ENCODE measurements around the gene DBNDD2. TPM values are rescaled to one million over a fixed set of nuclear protein-coding genes. Genes with fewer than 3 reads are reported as not detected.

Gene DBNDD2
- total RNA-seq, 6 experiments from 2014 or later, result 2.3 to 5.3 (median 3.3) TPM

GRCh38 chr20:45436732-45437485 lies 28.8 kb downstream of the DBNDD2 start:
- Histone ChIP-seq H3K4me3 (peak overlapping the region; percentile 50 to 62 (median 57)), H3K9me3 (no peaks in the 10 kb centered on the region), H3K27ac (peak overlapping the region; percentile 22 to 66 (median 52)), H3K27me3 (no peaks in the 10 kb centered on the region), H3K36me3 (no peaks in the 10 kb centered on the region), H3K4me1 (no peaks in the 10 kb centered on the region)
- ATAC-seq (peak; percentile 100), DNase-seq (peak; percentile 90 to 91 (median 90))
- TF ChIP-seq CTCF (IDR thresholded peaks at IDR 0.05), result peak; percentile 91 to 97 (median 96)
- no peak for TF ChIP-seq POLR2A (IDR thresholded peaks at IDR 0.05)
- intact Hi-C loops (cut with DNase I), result loop anchor here in 1 of 2 donors (5.0 kb wide), 1 partner anchor 120 kb away; no protein-coding TSS in a partner anchor
- WGBS (ENCODE audit: insufficient coverage, low coverage, low lambda C conversion rate, missing lambda C conversion rate), result 5% methylated on average over 24 of the region's 33 CpGs

GRCh38 chr20:45440424-45440823 lies 32.3 kb downstream of the DBNDD2 start:
- no peak overlapping the region for H3K4me3 ChIP-seq
- no peaks in the 10 kb centered on the region for H3K4me1 ChIP-seq
- H3K27ac ChIP-seq, result no peak overlapping the region
- 64% methylated on average over 3 of the region's 3 CpGs for WGBS (ENCODE audit: insufficient coverage, low coverage, low lambda C conversion rate, missing lambda C conversion rate)
- no peak for ATAC-seq
- H3K9me3 ChIP-seq, result no peaks in the 10 kb centered on the region
- intact Hi-C loops (cut with DNase I), result loop anchor here in 1 of 2 donors (5.0 to 10.0 kb wide), 2 partner anchors 66 to 123 kb away; partner anchors contain the start of gene TP53TG5
- TF ChIP-seq POLR2A (IDR thresholded peaks at IDR 0.05) (no peak), CTCF (IDR thresholded peaks at IDR 0.05) (no peak)
- no peak for DNase-seq
- H3K27me3 ChIP-seq, result no peaks in the 10 kb centered on the region
- H3K36me3 ChIP-seq, result no peaks in the 10 kb centered on the region

DNA sequence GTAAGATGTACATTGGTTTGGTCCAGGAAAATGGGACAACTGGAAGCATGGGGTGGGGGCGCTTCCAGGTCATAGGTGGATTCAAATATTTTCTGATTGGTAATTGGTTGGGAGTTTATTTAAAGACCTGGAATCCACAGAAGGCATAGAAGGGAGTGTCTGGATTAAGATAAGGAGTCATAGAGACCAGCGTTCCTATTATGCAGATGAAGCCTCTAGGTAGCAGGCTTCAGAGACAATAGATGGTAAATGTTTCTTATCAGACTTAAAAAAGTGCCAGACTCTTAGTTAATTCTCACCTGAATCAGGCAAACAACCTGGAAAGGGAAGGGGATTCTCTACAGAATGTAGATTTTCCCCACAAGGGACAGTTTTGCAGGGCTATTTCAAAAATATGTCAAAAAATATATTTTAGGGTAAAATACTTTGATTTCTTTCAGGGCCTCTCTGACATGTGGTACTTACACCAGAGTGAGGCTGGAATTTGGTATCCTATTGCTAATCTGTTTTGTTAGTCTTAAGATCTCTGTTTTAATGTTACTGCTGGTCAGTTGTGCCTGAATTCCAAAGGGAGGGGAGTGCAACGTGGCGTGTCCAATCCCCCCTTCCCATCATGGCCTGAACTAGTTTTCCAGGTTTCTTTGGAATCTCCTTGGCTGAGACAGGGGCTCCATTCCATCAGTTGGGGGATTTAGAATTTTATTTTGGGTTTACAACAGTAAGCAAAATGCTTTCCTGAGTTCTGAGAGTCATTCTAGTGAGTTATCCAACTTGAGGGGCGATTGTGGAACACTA lies 33.0 kb downstream of the DBNDD2 start:
- Histone ChIP-seq H3K27ac (no peak overlapping the region), H3K36me3 (no peaks in the 10 kb centered on the region), H3K4me1 (no peaks in the 10 kb centered on the region), H3K4me3 (no peak overlapping the region), H3K27me3 (no peaks in the 10 kb centered on the region), H3K9me3 (no peaks in the 10 kb centered on the region)
- intact Hi-C loops (cut with DNase I), result loop anchor here in 1 of 2 donors (5.0 to 10.0 kb wide), 2 partner anchors 66 to 124 kb away; partner anchors contain the start of gene TP53TG5
- TF ChIP-seq CTCF (IDR thresholded peaks at IDR 0.05) (no peak), POLR2A (IDR thresholded peaks at IDR 0.05) (no peak)
- DNase-seq (no peak), ATAC-seq (no peak)
- 75% methylated on average over 5 of the region's 5 CpGs for WGBS (ENCODE audit: insufficient coverage, low coverage, low lambda C conversion rate, missing lambda C conversion rate)

GRCh38 chr20:45441746-45442145 lies 33.7 kb downstream of the DBNDD2 start:
- Histone ChIP-seq H3K4me1 (no peaks in the 10 kb centered on the region), H3K4me3 (no peak overlapping the region), H3K27ac (no peak overlapping the region), H3K36me3 (no peaks in the 10 kb centered on the region), H3K9me3 (no peaks in the 10 kb centered on the region), H3K27me3 (no peaks in the 10 kb centered on the region)
- no peak for DNase-seq
- ATAC-seq, result no peak
- TF ChIP-seq CTCF (IDR thresholded peaks at IDR 0.05) (no peak), POLR2A (IDR thresholded peaks at IDR 0.05) (no peak)
- intact Hi-C loops (cut with DNase I), result loop anchor here in 1 of 2 donors (5.0 to 10.0 kb wide), 2 partner anchors 67 to 124 kb away; partner anchors contain the start of gene TP53TG5
- WGBS (ENCODE audit: insufficient coverage, low coverage, low lambda C conversion rate, missing lambda C conversion rate), result no CpG with 5 or more reads among the region's 1 CpG
